H1 (cell line): ENCODE data around the gene CTNND2. TPM values are rescaled to one million over a fixed set of nuclear protein-coding genes. Genes with fewer than 3 reads are reported as not detected.
A peak's percentile ranks its signal among the peaks of the same experiment; 100 is the strongest.

Source experiments
- CTCF ChIA-PET: fragments of 300-600 bp; sonication (Branson Sonifier 250); formaldehyde crosslinking; loops from one replicate; lab custom pipeline; 2021; ENCODE audit not compliant: partially characterized antibody; lab: Charles Lee
- POLR2A ChIA-PET: fragments of 300-600 bp; sonication (Branson Sonifier 250); formaldehyde crosslinking; loops from one replicate; lab custom pipeline; 2021; ENCODE audit warnings: inconsistent platforms; ENCODE audit not compliant: partially characterized antibody; lab: Charles Lee
- DNase-seq, 2 experiments: peaks; one replicate each; pipeline versions ENCODE4 v3.0.0 to v3.0.0-alpha.2; 2010 to 2022; ENCODE audit warnings: low spot score in 2 of 2, low read depth in 1 of 2, mixed read lengths in 1 of 2
- FAIRE-seq: peaks from 2 replicates; lab custom pipeline; 2011; peaks lifted over from hg19 to GRCh38; lab: Jason Lieb, UNC
- H2AFZ ChIP-seq: 2 replicates; pipeline ENCODE4 v1.8.1; 2012; ENCODE audit warnings: low read length, inconsistent platforms
- H2AK5ac ChIP-seq: 2 replicates; pipeline ENCODE4 v1.6.1; 2013; ENCODE audit warnings: low read depth, low read length
- H2BK120ac ChIP-seq: replicated peaks from 2 replicates; pipeline ENCODE3; 2013; ENCODE audit warnings: low read depth, low read length, inconsistent platforms
- H2BK12ac ChIP-seq: 2 replicates; pipeline ENCODE4 v1.6.1; 2013; ENCODE audit warnings: low read depth, low read length
- H2BK15ac ChIP-seq: 2 replicates; pipeline ENCODE4 v1.6.1; 2013; ENCODE audit warnings: low read length
- H2BK20ac ChIP-seq: 2 replicates; pipeline ENCODE4 v1.6.1; 2013; ENCODE audit warnings: low read length
- H2BK5ac ChIP-seq: 2 replicates; pipeline ENCODE4 v1.6.1; 2013; ENCODE audit warnings: low read depth, low read length
- H3K14ac ChIP-seq: 2 replicates; pipeline ENCODE4 v1.6.1; 2013; ENCODE audit warnings: inconsistent platforms; ENCODE audit not compliant: insufficient read length
- H3K18ac ChIP-seq: 2 replicates; pipeline ENCODE4 v1.6.1; 2013; ENCODE audit warnings: low read length; ENCODE audit errors: extremely low read depth
- H3K23ac ChIP-seq: 2 replicates; pipeline ENCODE4 v1.6.1; 2013; ENCODE audit warnings: inconsistent platforms; ENCODE audit not compliant: insufficient read length
- H3K23me2 ChIP-seq: 2 replicates; pipeline ENCODE4 v1.6.1; 2013; ENCODE audit warnings: low read depth, low read length
- H3K27ac ChIP-seq: 2 replicates; pipeline ENCODE4 v1.6.1; 2011; ENCODE audit warnings: low read depth, low read length, inconsistent platforms
- H3K27me3 ChIP-seq, 4 experiments: replicated peaks in 1 of 4; 1 replicate in 1 of 4; 2 replicates in 3 of 4; pipeline versions ENCODE4 v1.6.1 to v1.8.1; 2011 to 2013; ENCODE audit warnings: low read length in 3 of 4, mild to moderate bottlenecking in 3 of 4, inconsistent platforms in 2 of 4, mixed read lengths in 2 of 4, moderate library complexity in 1 of 4; ENCODE audit not compliant: control insufficient read depth in 3 of 4, insufficient read depth in 3 of 4; ENCODE audit errors: extremely low read depth in 1 of 4
- H3K36me3 ChIP-seq, 4 experiments: 2 replicates each; pipeline versions ENCODE4 v1.6.1 to v1.8.1; 2011 to 2013; ENCODE audit warnings: mild to moderate bottlenecking in 4 of 4, low read length in 3 of 4, moderate library complexity in 2 of 4, control low read depth in 1 of 4, inconsistent platforms in 1 of 4; ENCODE audit not compliant: insufficient read depth in 4 of 4, control insufficient read depth in 2 of 4
- H3K4ac ChIP-seq: replicated peaks from 2 replicates; pipeline ENCODE3; 2013; ENCODE audit warnings: low read length, low read depth, mixed read lengths, inconsistent platforms; ENCODE audit not compliant: insufficient read length
- H3K4me1 ChIP-seq, 4 experiments: replicated peaks in 1 of 4; 1 replicate in 1 of 4; 2 replicates in 3 of 4; pipeline versions ENCODE4 v1.6.1 to v1.8.1; 2011 to 2013; ENCODE audit warnings: low read length in 3 of 4, inconsistent platforms in 2 of 4, mixed read lengths in 1 of 4; ENCODE audit not compliant: insufficient read depth in 4 of 4, control insufficient read depth in 3 of 4
- H3K4me2 ChIP-seq, 2 experiments: 2 replicates each; pipeline versions ENCODE4 v1.6.1 to v1.8.1; 2011 to 2013; ENCODE audit warnings: low read depth in 2 of 2, low read length in 2 of 2, control low read depth in 1 of 2, inconsistent platforms in 1 of 2, mild to moderate bottlenecking in 1 of 2; ENCODE audit not compliant: insufficient read depth in 1 of 2
- H3K4me3 ChIP-seq, 4 experiments: fragments of 200-600, 300-600 bp in 1 of 4; sonication (generic), shearing (Covaris generic), sonication (Bioruptor Twin) in 1 of 4; 2 replicates each; pipeline versions ENCODE4 v1.5.1 to v1.8.1; 2011 to 2016; ENCODE audit warnings: low read length in 4 of 4, low read depth in 3 of 4, control low read depth in 2 of 4, inconsistent platforms in 2 of 4, mild to moderate bottlenecking in 2 of 4, mixed read lengths in 1 of 4, moderate library complexity in 1 of 4; ENCODE audit not compliant: insufficient read depth in 2 of 4; ENCODE audit errors: extremely low read depth in 1 of 4
- H3K56ac ChIP-seq: replicated peaks from 2 replicates; pipeline ENCODE3; 2013; ENCODE audit warnings: low read depth, mild to moderate bottlenecking, mixed read lengths, low read length, inconsistent platforms; ENCODE audit not compliant: insufficient read length
- H3K79me1 ChIP-seq: 2 replicates; pipeline ENCODE4 v1.6.1; 2013; ENCODE audit warnings: low read depth, low read length, control low read depth
- H3K79me2 ChIP-seq, 2 experiments: 2 replicates each; pipeline versions ENCODE4 v1.6.1 to v1.8.1; 2012 to 2013; ENCODE audit warnings: low read length in 2 of 2, mild to moderate bottlenecking in 2 of 2, inconsistent platforms in 1 of 2; ENCODE audit not compliant: insufficient read depth in 2 of 2, control insufficient read depth in 1 of 2
- H3K9ac ChIP-seq, 4 experiments: replicated peaks in 1 of 4; 1 replicate in 1 of 4; 2 replicates in 3 of 4; pipeline versions ENCODE4 v1.6.1 to v1.8.1; 2011 to 2013; ENCODE audit warnings: low read depth in 3 of 4, low read length in 3 of 4, control low read depth in 2 of 4, mild to moderate bottlenecking in 2 of 4, moderate library complexity in 2 of 4, inconsistent platforms in 1 of 4; ENCODE audit errors: extremely low read depth in 1 of 4
- H3K9me3 ChIP-seq, 2 experiments: 2 replicates each; pipeline versions ENCODE4 v1.6.1 to v1.8.1; 2012 to 2013; ENCODE audit warnings: mild to moderate bottlenecking in 2 of 2, moderate library complexity in 2 of 2, control low read depth in 1 of 2, inconsistent platforms in 1 of 2, low read depth in 1 of 2, low read length in 1 of 2, mixed read lengths in 1 of 2; ENCODE audit not compliant: insufficient read depth in 2 of 2
- H4K20me1 ChIP-seq, 2 experiments: replicated peaks in 1 of 2; 2 replicates each; pipeline versions ENCODE3 to v1.8.1; 2011 to 2013; ENCODE audit warnings: inconsistent platforms in 2 of 2, low read length in 2 of 2, mild to moderate bottlenecking in 1 of 2; ENCODE audit not compliant: insufficient read depth in 2 of 2, control insufficient read depth in 1 of 2
- H4K5ac ChIP-seq: 2 replicates; pipeline ENCODE4 v1.6.1; 2013; ENCODE audit warnings: low read length, low read depth, mixed read lengths, inconsistent platforms; ENCODE audit not compliant: insufficient read length
- H4K8ac ChIP-seq: 2 replicates; pipeline ENCODE4 v1.8.0; 2013; ENCODE audit warnings: mild to moderate bottlenecking, moderate library complexity, low read length, inconsistent platforms; ENCODE audit not compliant: insufficient read depth; ENCODE audit errors: extremely low read depth
- H4K91ac ChIP-seq: replicated peaks from 2 replicates; pipeline ENCODE3; 2013; ENCODE audit warnings: low read length, mixed read lengths, inconsistent platforms; ENCODE audit not compliant: insufficient read length
- CBX5 ChIP-seq: fragments of 300-800, 300-1000 bp; sonication (generic); IDR thresholded peaks from 2 replicates; pipeline ENCODE4 v1.7.1; 2016; ENCODE audit warnings: antibody characterized with exemption, low read length, low read depth
- CEBPB ChIP-seq: IDR thresholded peaks from 2 replicates; pipeline ENCODE4 v1.6.1; 2012; ENCODE audit warnings: low read depth, low read length
- CTBP2 ChIP-seq: IDR thresholded peaks from 2 replicates; pipeline ENCODE4 v1.7.0; 2011; ENCODE audit warnings: borderline replicate concordance, mild to moderate bottlenecking, moderate library complexity, mixed read lengths, low read length; ENCODE audit not compliant: insufficient read depth, insufficient read length
- EZH2 ChIP-seq: fragments of 200-600 bp; sonication (generic); IDR thresholded peaks from 2 replicates; pipeline ENCODE4 v1.7.1; 2012; ENCODE audit warnings: low read depth, mild to moderate bottlenecking, moderate library complexity, low read length, inconsistent platforms; ENCODE audit not compliant: severe bottlenecking
- FOSL1 ChIP-seq: IDR thresholded peaks from 2 replicates; pipeline ENCODE4 v1.6.1; 2011; ENCODE audit warnings: mild to moderate bottlenecking, low read depth, low read length, moderate library complexity; ENCODE audit not compliant: insufficient read depth
- GTF2F1 ChIP-seq: IDR thresholded peaks from 2 replicates; pipeline ENCODE4 v1.6.1; 2012; ENCODE audit warnings: low read depth, low read length, improper control_type of control experiment, borderline replicate concordance
- MAFK ChIP-seq: IDR thresholded peaks from 2 replicates; pipeline ENCODE4 v1.6.1; 2012; ENCODE audit warnings: low read depth, mild to moderate bottlenecking, improper control_type of control experiment, low read length
- RFX5 ChIP-seq: IDR thresholded peaks from 2 replicates; pipeline ENCODE4 v1.6.1; 2011; ENCODE audit warnings: low read depth, low read length, improper control_type of control experiment, borderline replicate concordance
- RXRA ChIP-seq: IDR thresholded peaks from 2 replicates; pipeline ENCODE4 v1.6.1; 2011; ENCODE audit warnings: low read depth, mild to moderate bottlenecking, low read length, moderate library complexity; ENCODE audit not compliant: insufficient read depth
- SP2 ChIP-seq: IDR thresholded peaks from 2 replicates; pipeline ENCODE4 v1.6.1; 2012; ENCODE audit warnings: mild to moderate bottlenecking, low read length, inconsistent platforms
- SP4 ChIP-seq: IDR thresholded peaks from 2 replicates; pipeline ENCODE4 v1.6.1; 2012; ENCODE audit warnings: low read length, inconsistent platforms
- TBP ChIP-seq: IDR thresholded peaks from 2 replicates; pipeline ENCODE4 v1.6.1; 2011; ENCODE audit warnings: low read depth, low read length, improper control_type of control experiment
- WGBS, 2 experiments: shearing (Covaris generic) in 1 of 2; methylation state at CpG; one replicate each; pipeline versions ENCODE4 v1.1.6 to v1.1.7; 2013 to 2015; ENCODE audit warnings: low lambda C conversion rate in 2 of 2, mixed read lengths in 2 of 2, inconsistent platforms in 1 of 2, low coverage in 1 of 2, missing lambda C conversion rate in 1 of 2; ENCODE audit not compliant: insufficient replicate concordance in 2 of 2, insufficient coverage in 1 of 2, insufficient read length in 1 of 2; ENCODE audit errors: extremely low coverage in 1 of 2, missing lambda C conversion rate in 1 of 2; 5-methylcytosine and 5-hydroxymethylcytosine counted together
- polyA plus RNA-seq, 7 experiments: library from polyadenylated mRNA; depleted of rRNA in 3 of 7; stranded (reverse) in 5 of 7; unstranded in 2 of 7; fragments of >200 nt in 5 of 7; fragments of 200-250 nt in 2 of 7; gene quantifications; 1 replicate in 5 of 7; 2 replicates in 1 of 7; 4 replicates in 1 of 7; pipeline versions ENCODE4 v1.2.1 to v1.2.3, GENCODE V29; 2011 to 2013; ENCODE audit warnings: missing spikeins in 2 of 7, mixed read lengths in 2 of 7
- total RNA-seq: library from RNA; stranded (reverse); fragmentation: NEBNext Ultra II Directional; extraction: Animal tissue kit (Norgen Biotek cat#: 25700); gene quantifications from 2 replicates; pipeline ENCODE4 v1.2.1, GENCODE V29; 2021

Gene CTNND2
- total and polyA plus RNA-seq, 2 of the 8 experiments (the other 6 are each of a cell fraction or from before 2014, with no cell fraction given) = 7.4 to 14.2 TPM

DNA sequence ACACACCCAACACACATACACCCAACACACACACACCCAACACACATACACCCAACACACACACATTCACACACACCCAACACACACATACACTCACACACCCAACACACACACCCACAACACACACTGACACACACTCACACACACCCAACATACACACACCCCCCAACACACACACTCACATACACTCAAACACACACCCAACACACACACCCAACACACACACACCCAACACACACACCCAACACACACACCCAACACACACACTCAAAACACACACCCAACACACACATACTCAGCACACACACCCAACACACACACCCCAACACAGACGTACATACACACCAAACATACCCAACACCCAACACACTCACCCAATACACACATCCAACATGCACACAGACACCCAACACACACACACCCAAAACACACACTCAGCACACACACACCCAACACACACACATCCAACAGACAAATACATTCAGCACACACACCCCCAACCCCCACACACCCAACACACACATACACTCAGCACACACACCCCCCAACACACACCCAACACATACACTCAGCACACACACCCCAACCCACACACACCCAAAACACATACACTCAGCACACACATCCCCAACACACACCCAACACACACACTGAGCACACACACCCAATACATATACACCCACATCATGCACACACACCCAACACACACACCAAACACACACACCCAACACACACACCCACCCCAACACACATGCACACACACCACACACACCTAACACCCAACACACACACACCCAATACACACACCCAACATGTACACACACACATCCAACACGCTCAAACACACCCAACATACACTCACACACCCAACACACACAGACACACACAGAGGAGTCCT, 663.7 kb downstream of the CTNND2 start:
- Histone ChIP-seq H2BK20ac (peak overlapping the region; percentile 15; the same call in 1 of the 2 replicates), H3K27ac (no peak overlapping the region), H3K9ac (peak overlapping the region in 1 of 4 experiments; percentile 35; a peak in 1 of 7 replicates), H3K9me3 (peaks cover 0 to 3% of the 10 kb centered on the region in 2 experiments; a peak in 1 of 4 replicates), H3K4ac (peak overlapping the region; percentile 65), H3K4me2 (no peak overlapping the region), H2BK120ac (no peak overlapping the region), H4K8ac (peak overlapping the region; percentile 45), H3K79me1 (no peaks in the 10 kb centered on the region; the same call in 1 of the 2 replicates), H2BK12ac (peak overlapping the region; percentile 55; the same call in 1 of the 2 replicates), H2BK5ac (peak overlapping the region; percentile 69; the same call in 1 of the 2 replicates), H3K14ac (no peak overlapping the region), H4K5ac (no peak overlapping the region), H2BK15ac (peak overlapping the region; percentile 98; the same call in 1 of the 2 replicates), H3K27me3 (no peaks in the 10 kb centered on the region), H3K36me3 (no peaks in the 10 kb centered on the region), H2AFZ (no peak overlapping the region), H3K18ac (no peak overlapping the region), H3K4me1 (peaks cover 0 to 4% (median 2%) of the 10 kb centered on the region in 4 experiments; a peak in 2 of 7 replicates), H3K23me2 (peaks cover 11% of the 10 kb centered on the region; the same call in 1 of the 2 replicates), H3K79me2 (no peaks in the 10 kb centered on the region; a peak in 1 of 4 replicates), H3K4me3 (no peak overlapping the region), H3K23ac (no peak overlapping the region), H4K20me1 (peaks cover 0 to 9% of the 10 kb centered on the region in 2 experiments), H3K56ac (peak overlapping the region; percentile 99), H2AK5ac (peak overlapping the region; percentile 91), H4K91ac (peak overlapping the region; percentile 75)
- DNase-seq = no peak
- ChIA-PET CTCF (no interaction called here), POLR2A (no interaction called here)
- 94% methylated on average over 2 of the region's 2 CpGs; no CpG with 5 or more reads in 1 of the 2 experiments for WGBS, 2 experiments
- no peak for FAIRE-seq
- TF ChIP-seq RXRA (no peak), MAFK (no peak), FOSL1 (no peak), GTF2F1 (no peak), RFX5 (no peak), TBP (no peak), SP2 (no peak), CBX5 (no peak), EZH2 (no peak), SP4 (no peak), CEBPB (no peak), CTBP2 (no peak)
